Osteocyte (in vitro differentiated cells): ENCODE results near the gene WDR82. TPM values are rescaled to one million over a fixed set of nuclear protein-coding genes. Genes with fewer than 3 reads are reported as not detected.
A peak's percentile ranks its signal among the peaks of the same experiment; 100 is the strongest.

Experiments used
- DNase-seq: peaks from one replicate; pipeline ENCODE4 v3.0.0; 2021; ENCODE audit warnings: mixed read lengths; ENCODE audit not compliant: unreplicated experiment; ENCODE audit errors: extremely low spot score
- H3K27ac Mint-ChIP-seq: one replicate; pipeline ENCODE4 v1.8.0; 2021; ENCODE audit warnings: mild to moderate bottlenecking, mixed read lengths; ENCODE audit not compliant: unreplicated experiment
- H3K27me3 Mint-ChIP-seq: one replicate; pipeline ENCODE4 v1.8.0; 2021; ENCODE audit warnings: mixed read lengths; ENCODE audit not compliant: unreplicated experiment
- H3K36me3 Mint-ChIP-seq: one replicate; pipeline ENCODE4 v1.8.0; 2021; ENCODE audit warnings: mixed read lengths; ENCODE audit not compliant: unreplicated experiment
- H3K4me1 Mint-ChIP-seq: one replicate; pipeline ENCODE4 v1.8.0; 2021; ENCODE audit warnings: mixed read lengths; ENCODE audit not compliant: unreplicated experiment
- H3K4me3 Mint-ChIP-seq: one replicate; pipeline ENCODE4 v1.8.0; 2021; ENCODE audit warnings: mild to moderate bottlenecking, moderate library complexity, mixed read lengths; ENCODE audit not compliant: unreplicated experiment
- H3K9me3 Mint-ChIP-seq: one replicate; pipeline ENCODE4 v1.8.0; 2021; ENCODE audit warnings: mixed read lengths; ENCODE audit not compliant: unreplicated experiment
- CTCF ChIP-seq: fragments of 200-600 bp; sonication (generic); IDR thresholded peaks from 2 replicates; pipeline ENCODE4 v1.5.0; 2021; ENCODE audit warnings: antibody characterized with exemption, mild to moderate bottlenecking, moderate library complexity
- total RNA-seq: library from RNA; stranded (reverse); gene quantifications from 2 replicates; pipeline ENCODE4 v1.2.1, GENCODE V29; 2021

The WDR82 gene
- total RNA-seq, 1 donor from 2014 or later: 76.7 TPM

GRCh38 chr3:52305926-52306325, 27.5 kb upstream of the WDR82 start:
- Mint-ChIP-seq H3K36me3 (peaks cover 3% of the 10 kb centered on the region), H3K4me1 (peaks cover under 1% of the 10 kb centered on the region), H3K27me3 (no peaks in the 10 kb centered on the region), H3K27ac (no peak overlapping the region), H3K4me3 (no peak overlapping the region), H3K9me3 (no peaks in the 10 kb centered on the region)
- TF ChIP-seq CTCF: no peak
- DNase-seq: no peak

- H3K4me1 Mint-ChIP-seq: peaks cover 20% of the 10 kb centered on the region
- no peak overlapping the region for H3K4me3 Mint-ChIP-seq
- H3K27me3 Mint-ChIP-seq: no peaks in the 10 kb centered on the region
- H3K9me3 Mint-ChIP-seq: no peaks in the 10 kb centered on the region
- H3K27ac Mint-ChIP-seq: no peak overlapping the region
- TF ChIP-seq CTCF: no peak
- no peaks in the 10 kb centered on the region for H3K36me3 Mint-ChIP-seq
- no peak for DNase-seq
These were observed 25.4 kb upstream of the WDR82 start for GRCh38 chr3:52303811-52304210.

GRCh38 chr3:52302426-52303145, 24.1 kb upstream of the WDR82 start:
- Mint-ChIP-seq H3K9me3 (no peaks in the 10 kb centered on the region), H3K27ac (no peak overlapping the region)

GRCh38 chr3:52299879-52300611, 21.6 kb upstream of the WDR82 start:
- DNase-seq: no peak

More at GRCh38 chr3:52302426-52303145, 24.1 kb upstream of the WDR82 start:
- H3K4me3 Mint-ChIP-seq: no peak overlapping the region
- no peaks in the 10 kb centered on the region for H3K36me3 Mint-ChIP-seq
- no peak for DNase-seq
- H3K4me1 Mint-ChIP-seq: peaks cover 20% of the 10 kb centered on the region
- TF ChIP-seq CTCF: no peak
- H3K27me3 Mint-ChIP-seq: no peaks in the 10 kb centered on the region

More at GRCh38 chr3:52299879-52300611, 21.6 kb upstream of the WDR82 start:
- H3K4me3 Mint-ChIP-seq: no peak overlapping the region
- TF ChIP-seq CTCF: peak; percentile 43
- H3K4me1 Mint-ChIP-seq: peaks cover 20% of the 10 kb centered on the region
- H3K36me3 Mint-ChIP-seq: peaks cover 3% of the 10 kb centered on the region
- H3K9me3 Mint-ChIP-seq: no peaks in the 10 kb centered on the region
- no peaks in the 10 kb centered on the region for H3K27me3 Mint-ChIP-seq
- H3K27ac Mint-ChIP-seq: no peak overlapping the region
